CD4-positive, alpha-beta T cell treated with Interleukin-15 for 1 hour (primary cell): ENCODE measurements around the gene HOXB3.
A peak's percentile ranks its signal among the peaks of the same experiment; 100 is the strongest.

Experiments
- DNase-seq: peaks from one replicate; pipeline ENCODE4 v3.0.0-alpha.2; 2020

Gene HOXB3

DNA sequence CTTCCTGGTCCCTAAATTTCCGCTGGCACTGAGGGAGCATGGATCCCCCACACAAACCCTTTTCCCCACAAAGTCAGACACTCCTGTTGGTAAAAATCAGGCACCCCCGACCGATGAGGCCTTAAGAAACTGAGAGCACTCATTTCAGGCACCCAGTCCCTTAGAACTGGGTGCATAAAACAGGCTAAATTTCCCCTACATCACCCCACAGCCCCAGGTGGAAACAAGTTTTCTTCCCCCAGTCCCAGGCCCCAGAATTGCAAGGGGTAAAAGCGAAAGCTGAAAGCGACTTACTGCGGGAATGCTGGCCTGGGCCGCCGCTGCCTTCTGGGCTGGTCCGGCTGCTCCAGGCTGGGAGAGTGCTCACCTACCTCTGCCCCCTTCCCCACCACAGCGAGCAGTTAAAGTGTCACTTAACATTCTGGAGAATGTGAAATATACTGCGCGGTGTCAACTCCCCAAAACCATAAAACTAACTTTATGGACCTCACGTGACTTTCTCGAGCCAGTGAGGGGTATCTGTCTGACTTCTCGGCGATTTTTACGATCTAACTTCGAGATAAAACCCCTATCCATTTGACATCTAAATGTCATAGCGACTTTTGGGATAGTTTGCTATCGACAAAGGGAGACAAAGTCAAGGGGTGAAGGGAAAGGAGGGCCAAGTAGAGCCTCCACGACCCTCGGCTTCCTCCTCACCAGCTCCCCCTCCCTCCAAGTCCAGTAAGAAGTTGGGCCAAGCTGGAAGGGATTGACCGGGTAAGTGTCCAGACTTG is at the start of gene HOXB3:
TSS of gene HOXB3 (minus strand) at position 411 of the 776 bp plus-strand sequence. CDS start 37,767 bp downstream, outside the sequence.
- DNase-seq: no peak

DNA sequence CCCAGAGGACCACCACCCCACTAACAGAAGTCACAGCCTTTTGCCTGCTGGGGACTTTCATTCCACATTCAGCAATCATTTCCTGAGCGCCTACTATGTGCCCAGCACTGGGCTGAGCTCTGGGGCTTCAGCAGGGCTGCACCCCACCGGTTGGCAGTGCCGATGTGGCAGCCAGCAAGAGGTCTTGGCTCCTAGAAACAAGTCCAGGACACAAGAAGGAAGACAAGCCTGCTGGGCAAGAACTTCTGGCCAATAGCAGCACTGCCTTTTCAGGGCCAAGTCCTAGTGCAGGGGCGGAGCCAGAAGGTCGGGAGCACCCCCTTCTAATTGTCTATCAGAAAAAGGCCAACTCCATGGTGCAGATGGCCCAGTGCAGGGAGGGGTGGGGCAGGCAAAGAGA is 49.1 kb upstream of the HOXB3 start:
- DNase-seq: no peak

DNA sequence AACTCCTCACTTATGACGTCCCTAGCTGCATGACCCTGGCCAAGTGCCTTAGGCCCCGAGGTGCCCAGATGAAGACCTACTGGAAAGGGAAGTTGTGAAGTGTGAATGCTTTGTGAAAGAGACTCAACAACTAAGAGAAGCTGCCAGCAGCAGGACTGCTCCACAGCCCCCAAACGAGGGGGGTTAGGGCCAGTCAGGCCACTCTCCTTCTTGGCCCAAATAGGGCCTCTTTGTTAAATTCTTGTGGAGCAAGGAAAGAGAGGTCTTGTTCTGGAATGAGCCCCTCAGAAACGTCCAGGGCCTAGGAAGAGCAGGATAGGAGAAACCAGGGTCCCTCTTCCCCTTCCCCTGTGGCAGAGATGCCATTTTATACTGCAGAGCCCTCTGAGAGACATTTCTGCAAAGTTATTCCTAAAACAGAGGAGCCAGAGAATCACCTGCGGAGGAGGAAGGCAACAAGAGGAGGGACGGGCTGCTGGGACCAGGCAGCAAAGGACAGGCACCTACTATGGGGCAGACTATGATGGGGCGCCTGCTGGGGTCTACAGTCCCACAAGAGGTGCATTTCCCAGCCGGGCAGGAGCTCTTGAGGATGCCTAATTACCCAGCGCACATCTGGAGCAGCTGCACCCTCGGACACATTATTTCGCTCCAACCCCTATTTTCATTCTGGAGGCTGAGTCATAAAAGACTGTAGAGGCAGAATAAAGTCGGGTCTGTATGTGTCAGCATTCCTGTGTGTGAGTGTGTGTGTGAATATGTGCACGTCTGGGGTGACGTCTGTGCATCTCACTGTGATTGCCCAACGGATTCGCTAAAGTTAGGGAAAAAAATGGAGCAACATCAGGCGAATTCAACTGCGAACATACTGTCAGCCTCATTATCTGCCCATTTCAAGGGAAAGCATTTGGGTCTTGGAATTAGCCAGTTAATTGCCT is 47.6 kb upstream of the HOXB3 start:
- DNase-seq: no peak

DNA sequence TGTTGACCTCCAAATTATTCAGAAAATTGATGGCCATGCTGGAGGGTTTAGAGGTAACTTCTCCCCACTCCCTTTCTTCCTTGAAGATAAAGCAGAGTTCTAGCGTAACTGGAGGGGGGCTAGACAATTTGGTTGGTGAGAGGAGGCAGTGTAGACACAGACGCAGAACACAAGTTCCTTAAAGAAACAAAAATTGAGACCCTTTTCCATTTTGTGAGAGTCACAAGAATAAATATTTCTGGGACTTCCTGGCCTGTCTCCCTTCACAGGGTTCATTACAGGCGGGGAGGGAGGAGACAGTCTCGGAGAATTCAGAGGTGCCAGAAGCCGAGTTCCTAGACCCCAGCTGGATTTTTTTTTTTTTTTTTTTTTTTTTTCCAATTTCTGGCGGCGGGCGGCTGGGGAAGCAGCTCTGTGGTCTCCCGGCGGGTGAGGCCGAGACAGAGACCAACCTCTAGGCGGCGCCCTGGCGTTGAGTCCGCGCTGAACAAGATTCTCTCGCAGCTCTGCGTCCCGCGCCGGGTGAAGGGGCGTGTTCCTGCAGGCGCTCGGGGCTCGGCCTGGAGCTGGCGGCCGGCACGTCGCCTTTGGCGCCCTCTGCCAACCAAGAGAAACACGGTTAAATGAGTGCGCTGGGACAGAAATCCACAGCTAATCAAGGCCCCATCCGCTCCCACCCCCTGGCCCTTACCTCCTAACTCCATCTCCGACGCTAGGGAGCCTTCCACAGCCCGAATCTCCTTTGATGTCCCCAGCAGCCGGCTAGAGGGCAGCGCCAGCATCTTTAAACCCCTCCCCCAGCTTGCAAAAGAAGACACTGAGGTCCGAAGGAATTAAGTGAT is 46.4 kb upstream of the HOXB3 start:
- DNase-seq: peak; percentile 51

DNA sequence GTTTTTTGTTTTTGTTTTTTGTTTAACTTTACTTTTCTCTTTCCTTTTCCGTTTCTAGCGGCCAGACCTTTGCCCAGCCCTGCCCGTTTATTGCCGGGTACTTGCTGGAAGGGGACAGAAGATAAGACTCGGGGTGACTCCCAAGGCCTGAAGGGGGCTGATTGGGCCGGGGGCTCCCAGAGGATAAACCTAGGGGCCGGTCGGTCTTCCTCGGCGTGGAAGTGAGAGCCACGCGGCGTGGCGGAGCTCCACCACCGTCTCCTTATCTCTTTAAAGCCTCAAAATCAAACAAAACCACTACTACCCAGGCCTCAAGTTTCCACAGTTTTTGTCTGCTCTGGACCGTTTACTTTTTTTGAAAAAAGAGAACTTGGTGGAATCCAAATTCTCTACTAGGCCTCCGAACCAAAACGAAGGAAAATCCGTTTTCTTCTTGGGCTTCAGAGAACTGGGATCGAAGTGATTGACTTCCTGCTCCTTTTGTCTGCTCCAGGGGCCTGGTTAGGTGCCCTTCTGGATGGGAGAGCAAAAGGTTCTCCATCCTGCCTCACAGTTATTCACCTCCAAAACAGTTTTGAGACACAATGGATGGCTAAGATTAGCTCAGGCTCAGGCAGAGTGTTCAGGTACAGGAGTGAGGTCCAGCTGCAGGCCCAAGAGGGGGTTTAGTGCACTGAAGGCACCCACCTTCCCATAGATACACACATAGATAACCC is 44.6 kb upstream of the HOXB3 start:
- DNase-seq: no peak

DNA sequence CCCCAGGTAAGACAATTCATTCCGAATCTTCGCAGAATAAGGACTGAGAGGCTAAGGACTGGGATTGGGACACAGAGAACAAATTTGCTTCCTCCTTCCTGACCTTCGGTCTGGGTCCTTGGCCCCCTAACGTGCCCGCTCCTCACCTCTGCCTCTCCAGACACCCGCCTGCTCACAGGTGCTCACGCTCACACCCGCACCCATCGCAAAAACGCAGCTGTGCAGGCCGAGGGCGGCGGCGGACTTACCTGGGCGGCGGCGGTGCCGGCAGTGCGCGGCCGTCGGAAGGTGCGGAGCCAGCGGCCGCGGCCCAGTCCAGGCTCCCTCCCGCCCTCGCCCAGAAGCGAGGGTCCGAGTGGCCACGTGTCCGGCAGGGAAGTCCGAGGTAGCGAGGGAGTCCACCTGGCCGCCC is 43.2 kb upstream of the HOXB3 start:
- no peak for DNase-seq

DNA sequence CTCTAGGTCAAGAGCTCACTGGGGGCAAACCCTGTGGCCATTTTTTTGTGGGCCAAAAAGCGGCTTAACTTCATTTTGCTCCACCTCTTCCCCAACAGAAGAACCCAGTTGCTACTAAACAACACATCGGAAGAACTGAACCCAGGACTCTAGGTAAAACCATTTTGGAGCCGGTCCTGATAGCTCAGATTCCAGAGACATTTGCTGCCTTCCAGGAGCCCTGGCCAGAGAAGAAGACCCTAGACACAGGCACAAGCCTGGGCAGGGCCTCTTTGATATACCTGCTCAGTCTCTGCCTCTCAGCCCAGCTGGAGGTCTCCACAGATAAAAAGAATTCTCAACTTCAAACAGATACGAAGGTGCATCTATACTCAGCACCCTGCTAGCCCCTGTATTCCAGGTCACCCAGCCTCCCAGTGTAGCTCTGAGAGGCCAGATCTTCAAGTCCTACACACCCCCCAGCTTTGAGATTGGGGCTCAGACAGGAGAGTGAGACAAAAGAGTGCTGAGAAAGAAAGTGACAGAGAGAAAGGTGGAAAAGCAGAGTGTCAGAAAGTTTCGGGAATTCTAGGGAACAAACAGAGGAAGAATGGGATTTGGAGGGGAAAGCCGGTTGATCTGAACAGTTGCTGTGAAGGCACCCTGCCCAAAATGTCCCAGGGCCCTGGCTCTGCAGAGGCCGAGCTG is 42.7 kb upstream of the HOXB3 start:
- no peak for DNase-seq

DNA sequence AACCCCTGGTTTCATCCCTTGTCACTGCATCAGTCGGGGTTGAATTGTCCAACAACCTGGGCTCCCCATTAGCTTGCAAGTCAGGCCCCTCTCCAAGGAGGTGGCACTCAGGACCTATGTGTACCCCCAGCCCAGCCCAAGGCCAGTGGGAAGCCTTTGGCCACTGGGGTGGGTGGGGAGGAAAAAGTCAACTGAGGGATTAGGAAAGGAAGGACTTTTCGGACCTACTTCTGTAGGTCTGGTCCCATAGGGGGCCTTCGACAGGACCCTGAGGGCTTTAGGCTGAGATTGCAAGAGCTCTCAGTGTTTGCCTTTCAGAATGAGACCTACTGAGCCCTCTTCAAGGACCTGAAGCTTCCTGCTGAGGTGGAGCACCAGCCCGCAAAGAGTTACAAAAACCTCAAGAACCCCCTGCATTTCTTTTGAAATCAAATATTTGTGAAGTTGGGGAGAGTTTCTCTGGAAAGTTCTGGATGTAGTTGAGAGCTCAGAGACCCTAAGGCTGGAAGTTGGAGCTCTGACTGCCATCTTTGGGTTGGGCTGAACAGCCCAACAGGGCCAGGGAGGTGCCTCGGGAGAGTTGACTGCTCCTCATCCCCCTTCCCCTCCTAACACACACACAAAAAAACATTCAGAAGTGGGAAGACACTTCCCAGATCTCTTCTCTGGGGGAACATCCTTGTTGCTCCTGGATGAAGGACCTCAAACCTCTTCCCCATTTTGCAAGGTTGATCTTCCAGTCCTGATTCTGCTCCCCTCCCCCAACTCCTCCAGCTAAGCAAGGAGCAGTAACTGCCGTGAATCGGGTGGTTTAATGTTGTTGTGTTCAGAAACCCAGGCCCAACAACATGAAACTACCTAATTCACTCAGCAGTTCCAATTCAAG is 41.9 kb upstream of the HOXB3 start:
- no peak for DNase-seq

DNA sequence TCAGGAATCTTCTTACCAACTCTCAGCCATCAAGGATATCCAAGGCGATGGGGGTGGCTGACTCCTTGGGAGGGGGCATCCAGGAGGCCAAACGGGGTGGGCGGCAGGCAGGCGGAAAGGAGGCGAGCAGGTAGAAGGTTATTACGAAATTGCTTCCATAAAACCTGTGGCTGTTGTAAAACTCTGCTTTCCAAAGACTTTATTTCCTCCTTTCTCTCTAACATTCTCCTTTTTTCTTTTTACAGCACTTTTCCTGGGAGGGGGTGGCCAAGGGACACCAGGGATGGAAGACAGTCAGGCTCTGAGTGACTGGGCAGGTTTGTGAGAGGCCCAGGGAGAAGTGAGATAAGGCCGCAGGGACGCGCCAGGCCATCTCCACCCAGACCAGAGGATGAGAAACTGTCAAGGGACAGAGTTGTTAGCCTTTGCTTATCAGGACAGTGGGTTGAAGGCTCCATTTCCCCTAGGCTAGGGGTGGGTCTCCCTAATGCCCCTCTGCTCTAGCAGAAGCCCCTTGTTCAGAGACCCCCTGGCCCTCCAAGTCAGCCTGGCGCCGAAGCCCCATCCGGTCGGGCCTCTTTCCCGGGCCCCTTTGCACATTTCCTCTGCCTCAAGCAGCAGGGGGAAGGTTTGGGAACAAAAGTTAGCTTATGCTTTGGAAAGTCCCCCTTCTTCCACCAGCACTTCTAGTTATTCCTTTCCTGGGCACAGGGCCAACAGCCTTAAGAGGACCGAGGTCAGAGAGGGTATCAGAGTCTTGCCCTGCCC is 41.1 kb upstream of the HOXB3 start:
- DNase-seq: no peak

DNA sequence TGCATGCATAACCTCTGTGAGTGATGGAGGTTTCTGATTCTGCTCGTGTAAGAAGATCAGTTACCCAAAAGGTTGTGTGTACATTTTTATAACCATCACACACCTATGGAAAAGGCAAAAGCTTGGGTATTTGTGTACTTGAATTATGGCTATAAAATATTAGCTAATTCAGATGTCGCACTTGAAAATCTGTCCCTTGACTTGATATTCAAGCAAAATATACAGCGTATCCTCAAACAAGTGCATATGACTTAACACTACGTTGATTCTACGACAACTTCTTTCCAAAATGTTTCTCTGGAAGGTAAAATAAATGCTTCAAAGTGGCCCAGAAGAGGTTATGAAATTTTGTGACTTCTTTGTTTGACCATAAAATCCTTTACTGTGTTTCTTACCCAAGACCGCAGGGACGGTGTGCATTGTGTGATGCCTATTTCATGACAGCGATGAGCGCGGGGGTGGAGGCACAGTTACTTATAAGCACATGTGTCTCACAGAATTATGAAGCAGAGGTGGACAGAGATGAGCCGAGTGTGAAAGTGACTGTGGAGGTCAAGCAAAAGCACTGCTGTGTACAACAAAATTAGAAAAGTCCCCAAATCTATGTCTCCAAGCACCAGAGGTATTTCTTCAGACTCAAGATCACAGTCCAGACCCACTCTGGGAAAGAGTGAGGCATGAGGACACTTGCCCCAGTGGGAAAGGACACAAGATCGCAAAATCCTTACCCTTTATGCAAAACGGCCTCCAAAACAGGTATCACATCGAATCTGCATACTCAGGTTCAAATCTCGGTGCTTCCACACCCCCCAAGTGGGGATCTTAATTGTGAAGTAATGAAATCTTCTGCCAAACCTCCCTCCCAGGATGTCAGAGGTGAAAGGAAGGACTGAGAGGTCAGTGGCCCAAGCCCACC is 40.2 kb upstream of the HOXB3 start:
- DNase-seq: no peak

DNA sequence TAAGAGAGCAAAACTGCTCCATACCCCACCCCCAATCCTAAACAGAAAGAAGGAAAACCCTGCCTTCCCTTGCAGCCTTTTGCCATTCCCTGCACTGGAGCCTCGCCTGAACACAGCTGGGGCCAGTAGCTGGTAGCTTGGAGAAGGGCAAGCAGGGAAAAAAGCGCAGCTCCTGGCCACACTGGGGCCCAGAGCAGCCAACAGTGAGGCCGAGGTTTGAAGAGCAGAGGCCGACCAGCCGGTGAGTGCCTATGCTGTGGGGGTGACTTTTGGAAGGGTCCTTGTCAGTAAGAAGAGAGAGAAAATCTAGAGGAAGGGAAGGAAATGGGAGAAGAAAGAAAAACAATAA is 39.3 kb upstream of the HOXB3 start:
- DNase-seq: no peak

DNA sequence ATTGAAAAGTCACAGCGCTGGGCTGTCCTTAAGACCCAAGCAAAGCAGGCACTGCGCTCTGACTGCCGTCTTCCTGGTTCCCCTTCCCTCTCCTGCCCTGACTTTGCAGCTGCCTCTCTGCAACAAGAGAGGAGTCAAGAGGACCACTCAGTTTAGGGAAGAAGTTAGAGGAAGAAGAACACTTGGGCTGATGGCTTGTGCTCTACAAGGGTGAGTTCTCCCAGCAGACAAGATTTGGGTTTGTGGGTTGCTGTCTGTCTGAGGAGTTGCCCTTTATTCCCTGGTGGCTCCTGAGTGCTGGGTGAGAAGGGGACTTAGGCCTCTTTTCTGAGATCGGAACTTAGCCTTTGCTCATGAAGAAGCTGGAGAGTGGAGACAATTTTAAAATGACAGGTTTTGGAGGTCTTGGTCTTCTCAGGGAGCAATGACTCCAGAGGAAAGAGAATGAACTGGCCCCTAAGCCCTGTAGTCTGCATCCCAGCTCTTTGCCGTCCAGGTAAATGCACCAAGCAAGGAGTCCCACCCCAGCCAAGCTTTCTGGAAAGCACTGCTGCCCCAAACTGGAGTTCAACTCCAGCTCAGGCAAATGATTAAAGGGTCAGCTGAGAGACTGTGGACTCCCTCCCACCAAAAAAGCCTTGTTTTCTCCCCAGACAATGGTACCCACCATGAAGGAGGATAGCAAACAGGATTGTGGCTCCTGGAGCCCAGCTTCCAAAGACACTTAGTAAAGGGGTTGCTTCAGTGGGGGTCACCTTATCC is 38.8 kb upstream of the HOXB3 start:
- no peak for DNase-seq

DNA sequence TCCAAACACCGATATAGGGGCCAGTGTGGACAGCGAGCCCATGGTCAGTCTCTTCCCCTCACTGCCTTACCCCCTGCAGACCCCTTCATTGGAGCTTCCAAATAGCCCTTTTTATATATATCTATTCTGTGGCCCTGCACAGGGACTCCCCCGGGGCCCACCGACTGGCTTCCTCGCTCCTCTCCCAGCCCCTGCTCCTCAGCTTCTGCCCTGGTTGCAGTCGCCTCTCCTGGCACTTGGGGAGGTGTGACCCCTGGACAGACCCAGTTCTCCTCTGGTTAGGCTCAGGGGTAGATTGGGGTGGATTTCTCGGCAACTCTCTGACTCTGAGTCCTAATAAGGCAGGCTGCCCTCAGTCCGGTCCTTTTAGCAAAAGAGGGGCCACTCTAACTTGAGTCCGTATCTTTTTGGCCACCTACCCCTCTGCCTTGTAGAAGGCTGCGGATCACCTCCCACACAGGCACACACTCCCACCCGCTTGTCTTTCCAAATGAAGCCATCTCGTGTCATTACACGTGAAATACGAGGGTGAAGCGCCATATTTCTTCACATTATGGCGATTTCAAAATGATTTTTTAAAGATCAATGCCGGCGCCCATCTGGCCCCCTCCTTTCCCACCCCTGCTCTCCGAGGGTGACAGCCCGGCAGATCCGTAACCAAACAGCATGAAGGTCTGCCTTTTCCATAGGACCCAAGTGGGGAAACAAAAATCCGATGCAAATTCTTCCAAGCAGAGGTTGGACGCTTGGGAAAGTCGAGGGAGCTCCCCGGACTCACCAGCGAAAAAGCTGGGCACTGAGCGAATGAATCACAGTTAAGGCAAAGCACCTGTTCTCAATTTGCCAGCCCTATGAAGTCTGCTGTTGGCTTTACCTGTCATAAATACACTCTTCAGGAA is 37.8 kb upstream of the HOXB3 start:
- no peak for DNase-seq

DNA sequence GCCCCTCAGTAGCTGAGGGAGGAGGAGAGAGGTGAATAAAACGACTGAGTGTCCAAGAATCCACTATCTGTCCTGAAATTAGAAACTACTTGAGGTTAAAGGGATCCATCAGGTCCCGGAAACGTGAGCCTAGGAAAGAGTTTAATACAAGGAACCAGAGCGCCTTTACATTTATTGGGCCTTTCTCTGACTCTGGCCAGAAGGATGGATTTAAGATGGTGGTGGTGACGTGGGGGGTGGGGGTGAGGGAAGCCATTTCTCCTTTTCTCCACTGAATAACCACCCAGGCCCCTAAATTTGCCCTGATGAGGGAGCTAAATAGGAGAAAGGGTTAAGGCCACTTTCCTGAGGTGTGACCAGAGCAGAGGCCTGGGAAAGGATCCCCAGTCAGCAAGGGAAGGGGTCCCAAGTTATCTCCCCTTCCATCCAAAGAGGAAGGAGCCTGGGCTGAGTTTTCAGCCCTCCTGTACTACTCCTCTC is 37.1 kb upstream of the HOXB3 start:
- DNase-seq: no peak

DNA sequence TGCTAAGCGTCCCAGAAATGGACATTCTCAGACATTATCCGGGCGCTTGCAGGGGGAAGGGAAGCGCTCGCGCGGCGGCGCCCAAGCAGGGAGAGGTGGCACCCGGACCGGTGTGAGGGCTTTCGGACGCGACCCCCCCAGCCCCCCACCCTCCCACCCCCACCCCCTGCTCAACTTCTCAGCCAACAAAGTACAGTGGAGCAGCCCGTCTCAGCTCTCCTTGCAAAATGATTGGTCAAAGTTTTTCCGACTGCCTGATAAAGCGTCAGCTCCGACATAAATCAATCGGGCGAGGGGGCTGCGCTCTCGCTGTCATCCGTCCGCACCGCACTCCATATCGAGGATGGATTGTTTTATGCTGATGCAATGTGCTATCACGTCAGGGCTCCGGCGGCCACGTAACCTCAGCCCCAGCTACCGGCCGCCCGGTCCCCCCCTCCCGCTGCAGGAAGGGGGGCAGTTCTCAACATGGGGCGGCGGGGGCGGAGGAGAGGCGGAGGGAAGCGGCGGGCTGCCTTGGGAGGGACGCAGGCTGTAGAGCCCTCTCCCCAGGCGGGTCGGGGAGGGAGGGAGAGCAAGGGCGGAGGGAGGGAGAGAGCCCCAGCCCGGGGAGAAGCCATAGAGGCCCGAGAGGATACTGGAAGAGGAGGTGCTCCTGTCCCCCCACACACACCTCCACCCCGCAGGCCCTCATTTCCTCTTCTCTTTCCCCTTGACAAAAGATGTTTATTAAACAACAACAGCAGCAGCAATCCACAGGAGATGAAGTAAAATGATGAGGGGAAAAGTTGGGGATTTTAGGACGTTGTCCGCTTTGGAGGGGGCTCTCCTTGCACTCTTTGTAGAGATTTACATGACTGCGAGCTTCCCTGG is 36.4 kb upstream of the HOXB3 start, which contains the start of gene HOXB9:
TSS of gene HOXB9 (minus strand) at position 114 of the 873 bp plus-strand sequence. CDS start at position 25, 89 bp downstream.
- DNase-seq: peak; percentile 34
